ENCODE data around the gene DSG2. TPM values are rescaled to one million over a fixed set of nuclear protein-coding genes. Genes with fewer than 3 reads are reported as not detected.
"Not testable (repeated sequence)": the region's sequence is repeated elsewhere in the genome, so short reads cannot be mapped to it uniquely, and the experiment has no call there.

The DSG2 gene
- total and polyA plus RNA-seq, 2 of the 4 experiments (the other 2 are of a cell fraction) = 1.8 to 2.3 TPM

GRCh38 chr18:31494705-31495244 lies 3.2 kb upstream of the DSG2 start:
- H3K36me3 ChIP-seq (ENCODE audit: control insufficient read depth, insufficient read depth, low read length); intact Hi-C loops (cut with micrococcal nuclease); H4K5ac ChIP-seq (ENCODE audit: low read depth, low read length); H3K27ac ChIP-seq (ENCODE audit: insufficient read depth, low read length); H2AK5ac ChIP-seq (ENCODE audit: low read depth, low read length); H3K4me3 ChIP-seq (ENCODE audit: insufficient read depth, low read depth, low read length); POLR2A ChIA-PET (ENCODE audit: unreplicated experiment); H3K56ac ChIP-seq (ENCODE audit: extremely low read depth, insufficient read depth, low read length); H3K18ac ChIP-seq (ENCODE audit: low read depth, low read length); H3K4ac ChIP-seq (ENCODE audit: low read depth, low read length); ATAC-seq (ENCODE audit: low read depth); H3K9ac ChIP-seq (ENCODE audit: low read depth, low read length); H2BK120ac ChIP-seq (ENCODE audit: low read depth, low read length); H3K27me3 ChIP-seq (ENCODE audit: control insufficient read depth, insufficient read depth, low read length); in situ Hi-C loops (cut with MboI; ENCODE audit: low sequenced_read_pairs); H4K8ac ChIP-seq (ENCODE audit: low read depth in 2 of 2, low read length in 2 of 2); CTCF ChIA-PET; H3K14ac ChIP-seq (replicated peaks; ENCODE audit: low read depth, low read length); H3K9me3 ChIP-seq (ENCODE audit: control insufficient read depth, insufficient read depth, low read length); dilution Hi-C loops (cut with HindIII; ENCODE audit: low sequenced_read_pairs, unreplicated experiment); DNase-seq; H3K4me1 ChIP-seq (ENCODE audit: control insufficient read depth, insufficient read depth, low read length); H3K4me2 ChIP-seq (ENCODE audit: low read depth, low read length); H2BK20ac ChIP-seq (ENCODE audit: low read depth, low read length); H3K23ac ChIP-seq (ENCODE audit: low read depth, low read length); H2AK9ac ChIP-seq (replicated peaks; ENCODE audit: low read depth, low read length, poor library complexity); H2BK15ac ChIP-seq (ENCODE audit: low read depth, low read length); H2AFZ ChIP-seq (replicated peaks; ENCODE audit: low read length, poor library complexity); H3K79me1 ChIP-seq (ENCODE audit: low read depth in 1 of 2, low read length in 2 of 2); BruUV-seq (replicated peaks); H4K20me1 ChIP-seq (ENCODE audit: insufficient read depth, low read length); H3K9me1 ChIP-seq (ENCODE audit: insufficient read depth, low read length); H2BK5ac ChIP-seq (ENCODE audit: low read depth, low read length, poor library complexity, severe bottlenecking); H4K91ac ChIP-seq (ENCODE audit: insufficient read depth, low read depth, low read length): not testable (repeated sequence)
- no CpG with 5 or more reads among the region's 2 CpGs for WGBS, 2 experiments (ENCODE audit: extremely low coverage in 2 of 2, insufficient read length in 1 of 2)

Data from IMR-90 (cell line).